Activated T-cell treated with anti-CD3 and anti-CD28 coated beads for 48 hours (primary cell): ENCODE measurements around the gene INHBA.

Source experiments
- DNase-seq: peaks from one replicate; pipeline ENCODE4 v3.0.0-alpha.2; 2020; ENCODE audit warnings: low read depth

The INHBA gene

GRCh38 chr7:41702635-41703371, at the start of gene INHBA:
INHBA (minus strand) TSS chr7:41703090; CDS start chr7:41700374, 2,716 bp downstream.
- DNase-seq: no peak

DNA sequence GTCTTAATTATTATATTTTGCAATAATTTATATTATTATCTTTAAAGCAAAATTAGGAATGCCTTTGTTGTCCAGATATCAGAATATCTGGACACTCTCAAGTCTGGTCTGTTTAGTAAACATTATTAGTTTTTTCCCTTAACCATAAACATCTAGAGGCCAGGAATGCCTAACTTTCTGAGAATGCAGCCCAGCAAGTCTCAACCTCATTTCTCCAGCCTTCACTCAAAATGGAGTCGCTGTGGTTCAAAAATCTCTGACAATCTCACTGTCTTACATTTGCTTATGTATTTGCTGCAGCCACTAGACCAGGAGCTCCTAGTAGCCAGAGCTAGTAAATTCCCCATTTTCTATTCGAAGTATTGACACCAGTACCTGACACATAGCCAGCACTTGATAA, 49.7 kb upstream of the INHBA start:
- DNase-seq: no peak

GRCh38 chr7:41750661-41751540, 48.0 kb upstream of the INHBA start:
- no peak for DNase-seq

DNA sequence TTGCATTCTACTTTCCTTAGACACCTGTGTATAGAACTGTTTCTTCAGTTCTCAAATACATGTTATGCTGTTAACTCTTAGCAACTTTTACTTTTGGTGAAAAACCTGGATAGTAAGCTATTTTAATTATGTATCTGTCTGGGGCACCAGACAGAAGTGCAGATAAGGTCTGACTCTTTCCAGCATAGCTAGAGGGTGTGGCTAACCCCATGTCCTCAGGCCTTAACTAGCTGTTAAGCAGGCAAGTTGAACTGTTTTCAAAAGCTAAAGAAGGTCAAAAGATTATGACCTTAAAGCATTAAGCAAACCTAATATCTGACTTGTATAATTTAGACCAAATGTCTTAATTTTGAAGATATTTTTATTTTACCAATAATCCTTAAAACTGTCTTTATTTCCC, 45.1 kb upstream of the INHBA start:
- DNase-seq: no peak

DNA sequence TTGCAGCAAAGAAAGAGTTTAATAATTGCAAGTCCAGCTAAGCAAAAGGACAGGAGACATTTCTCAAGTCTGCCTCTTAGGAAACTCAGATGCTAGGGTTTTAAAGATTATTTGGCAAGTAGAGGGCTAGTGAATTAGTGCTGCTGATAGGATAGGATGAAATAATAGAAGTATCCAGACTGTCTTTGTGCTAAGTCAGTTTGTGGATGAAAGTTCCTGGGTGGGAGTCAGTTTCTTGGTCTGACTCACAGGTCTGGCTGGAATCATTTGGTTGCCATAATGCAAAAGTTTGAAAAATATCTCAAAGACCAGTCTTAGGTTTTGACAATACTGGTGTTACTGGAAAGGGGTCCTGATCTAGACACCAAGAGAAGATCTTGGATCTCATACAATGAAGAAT, 42.6 kb upstream of the INHBA start:
- DNase-seq: no peak

GRCh38 chr7:41744161-41744560, 41.3 kb upstream of the INHBA start:
- DNase-seq: no peak

GRCh38 chr7:41742401-41743020, 39.6 kb upstream of the INHBA start:
- no peak for DNase-seq

GRCh38 chr7:41738806-41739205, 35.9 kb upstream of the INHBA start:
- DNase-seq: no peak

GRCh38 chr7:41738336-41738735, 35.4 kb upstream of the INHBA start:
- no peak for DNase-seq

GRCh38 chr7:41735206-41735605, 32.3 kb upstream of the INHBA start:
- no peak for DNase-seq

GRCh38 chr7:41732843-41733306, 30.0 kb upstream of the INHBA start:
- no peak for DNase-seq

DNA sequence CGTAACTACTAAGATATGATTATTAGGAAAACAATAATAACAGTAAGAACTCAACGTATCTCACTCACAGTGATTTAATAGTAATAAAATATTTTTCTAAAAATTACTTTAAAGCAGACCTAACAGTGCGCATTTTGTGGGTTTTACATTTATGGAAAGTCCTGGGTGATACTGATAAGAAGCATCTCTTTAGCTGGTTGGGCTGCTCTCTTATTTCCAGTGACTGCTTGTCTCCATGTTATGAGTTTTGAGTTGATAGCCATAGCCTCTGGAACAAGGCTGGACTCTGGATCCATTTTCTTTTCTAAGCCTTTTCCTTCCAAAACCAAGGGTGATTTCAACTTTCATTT, 29.5 kb upstream of the INHBA start:
- DNase-seq: no peak

GRCh38 chr7:41731493-41732435, 28.9 kb upstream of the INHBA start:
- DNase-seq: no peak

GRCh38 chr7:41730668-41731067, 27.8 kb upstream of the INHBA start:
- no peak for DNase-seq

DNA sequence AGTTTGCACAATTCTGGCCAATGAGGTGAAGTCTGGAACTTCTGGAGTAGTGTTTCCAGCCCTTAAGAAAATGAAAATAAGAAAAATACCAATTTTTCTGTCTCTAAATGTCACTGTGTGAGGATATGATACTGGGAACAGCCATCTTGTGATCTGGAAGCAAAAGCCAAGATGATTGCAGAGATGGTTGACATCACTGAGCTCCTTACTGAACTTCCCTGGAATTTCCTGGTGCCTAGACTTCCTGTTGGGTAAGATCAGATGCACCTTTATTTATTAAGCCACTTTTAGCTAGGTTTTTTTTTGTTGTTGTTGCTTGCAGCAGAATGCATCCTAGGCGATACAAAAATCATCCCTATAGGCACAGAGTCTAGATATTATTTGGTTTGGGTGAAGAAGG, 27.3 kb upstream of the INHBA start:
- no peak for DNase-seq

DNA sequence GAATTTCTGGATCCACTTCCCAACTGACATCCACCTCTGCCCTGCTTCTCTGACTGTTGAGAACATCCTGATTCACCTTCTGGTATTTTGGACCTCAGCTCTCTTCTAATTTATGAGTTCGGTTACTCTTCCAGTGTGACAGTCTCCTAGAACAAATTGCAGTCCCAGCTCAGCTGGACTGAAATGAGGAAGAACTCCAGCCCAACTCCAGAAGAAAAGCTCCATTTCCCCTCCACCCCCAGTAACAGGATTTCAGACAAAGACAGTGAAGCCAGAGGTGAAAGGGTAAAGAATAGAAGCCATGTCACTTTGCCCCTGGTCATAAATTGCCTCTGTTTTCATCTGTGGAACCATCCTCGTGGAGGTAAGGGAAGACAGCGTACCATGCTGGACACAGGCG, 26.2 kb upstream of the INHBA start:
- DNase-seq: no peak

DNA sequence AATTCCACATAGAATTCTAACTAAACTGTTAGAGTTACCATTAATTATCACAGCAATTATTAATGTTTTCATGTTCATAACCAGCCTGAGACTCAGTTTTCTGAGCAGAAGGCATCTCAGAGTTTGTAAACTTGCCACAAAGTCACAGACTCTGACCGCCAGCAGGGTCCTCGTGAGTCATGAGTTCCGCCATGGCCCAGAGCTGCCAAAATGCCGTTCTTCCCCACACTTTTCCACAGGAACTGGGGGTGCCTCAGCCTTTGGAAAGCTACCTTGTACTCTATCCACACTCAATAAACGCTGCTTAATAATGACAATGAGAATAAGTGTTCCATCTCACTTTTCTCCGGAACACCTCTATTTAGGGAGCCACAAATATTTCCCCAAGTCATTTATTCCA, 22.1 kb upstream of the INHBA start:
- no peak for DNase-seq

GRCh38 chr7:41720886-41721285, 18.0 kb upstream of the INHBA start:
- no peak for DNase-seq

- DNase-seq: no peak
Measured at GRCh38 chr7:41720046-41720445, 17.2 kb upstream of the INHBA start.

GRCh38 chr7:41716691-41717090, 13.8 kb upstream of the INHBA start:
- DNase-seq: no peak

GRCh38 chr7:41715000-41715399, 12.1 kb upstream of the INHBA start:
- no peak for DNase-seq
